IMR-90 (cell line): ENCODE results near the gene MAGEC3. TPM values are rescaled to one million over a fixed set of nuclear protein-coding genes. Genes with fewer than 3 reads are reported as not detected.

ENCODE experiments used
- ATAC-seq: fragments of 200-7000 bp; cut with Tn5 transposase; 2 replicates; pipeline ENCODE4 v1.9.1; 2020; ENCODE audit warnings: low read depth, mild to moderate bottlenecking, moderate library complexity
- BruUV-seq: library from RNA; stranded (reverse); fragments of 400-500 nt; replicated peaks from 2 replicates; lab custom pipeline; 2021; lab: Mats Ljungman, UMichigan
- CTCF ChIA-PET: fragments of 300-600 bp; formaldehyde crosslinking; extraction: SDS; loops from one replicate; lab custom pipeline; 2021; ENCODE audit warnings: antibody characterized with exemption; lab: Yijun Ruan, JAX
- POLR2A ChIA-PET: fragments of 300-600 bp; sonication (Branson Sonifier 250); formaldehyde crosslinking; loops from one replicate; lab custom pipeline; 2022; ENCODE audit warnings: antibody characterized with exemption; ENCODE audit not compliant: unreplicated experiment; lab: Charles Lee
- DNase-seq: peaks from one replicate; pipeline ENCODE4 v3.0.0; 2013
- H2AFZ ChIP-seq: replicated peaks from 2 replicates; pipeline ENCODE3; 2013; ENCODE audit warnings: low read length, mild to moderate bottlenecking; ENCODE audit not compliant: poor library complexity
- H2AK5ac ChIP-seq: 2 replicates; pipeline ENCODE4 v1.6.1; 2013; ENCODE audit warnings: low read depth, low read length, inconsistent platforms
- H2AK9ac ChIP-seq: replicated peaks from 2 replicates; pipeline ENCODE3; 2013; ENCODE audit warnings: mild to moderate bottlenecking, low read depth, low read length, moderate library complexity; ENCODE audit not compliant: poor library complexity
- H2BK120ac ChIP-seq: 2 replicates; pipeline ENCODE4 v1.6.1; 2013; ENCODE audit warnings: low read depth, low read length, inconsistent platforms
- H2BK15ac ChIP-seq: 3 replicates; pipeline ENCODE4 v1.6.1; 2013; ENCODE audit warnings: low read depth, low read length, inconsistent platforms
- H2BK20ac ChIP-seq: 2 replicates; pipeline ENCODE4 v1.6.1; 2013; ENCODE audit warnings: low read depth, mild to moderate bottlenecking, inconsistent platforms, low read length, moderate library complexity
- H2BK5ac ChIP-seq: 2 replicates; pipeline ENCODE4 v1.6.1; 2013; ENCODE audit warnings: mild to moderate bottlenecking, low read depth, low read length, inconsistent platforms; ENCODE audit not compliant: poor library complexity, severe bottlenecking
- H3K14ac ChIP-seq: replicated peaks from 2 replicates; pipeline ENCODE4 v1.6.1; 2013; ENCODE audit warnings: low read depth, low read length, inconsistent platforms
- H3K18ac ChIP-seq: 2 replicates; pipeline ENCODE4 v1.6.1; 2013; ENCODE audit warnings: low read depth, low read length, control low read depth
- H3K23ac ChIP-seq: 2 replicates; pipeline ENCODE4 v1.6.1; 2013; ENCODE audit warnings: low read depth, low read length, inconsistent platforms
- H3K27ac ChIP-seq: 2 replicates; pipeline ENCODE4 v1.5.1; 2013; ENCODE audit warnings: mild to moderate bottlenecking, control low read depth, low read length; ENCODE audit not compliant: insufficient read depth
- H3K27me3 ChIP-seq: 2 replicates; pipeline ENCODE4 v1.6.1; 2013; ENCODE audit warnings: low read length; ENCODE audit not compliant: control insufficient read depth, insufficient read depth
- H3K36me3 ChIP-seq: 2 replicates; pipeline ENCODE4 v1.6.1; 2013; ENCODE audit warnings: low read length, mixed read lengths; ENCODE audit not compliant: control insufficient read depth, insufficient read depth
- H3K4ac ChIP-seq: 2 replicates; pipeline ENCODE4 v1.6.1; 2013; ENCODE audit warnings: low read depth, low read length, inconsistent platforms
- H3K4me1 ChIP-seq: 2 replicates; pipeline ENCODE4 v1.6.1; 2013; ENCODE audit warnings: low read length, mixed read lengths; ENCODE audit not compliant: control insufficient read depth, insufficient read depth
- H3K4me2 ChIP-seq: 2 replicates; pipeline ENCODE4 v1.6.1; 2013; ENCODE audit warnings: low read depth, mild to moderate bottlenecking, control low read depth, low read length, moderate library complexity
- H3K4me3 ChIP-seq: 2 replicates; pipeline ENCODE4 v1.5.1; 2013; ENCODE audit warnings: low read depth, mild to moderate bottlenecking, control low read depth, low read length, moderate library complexity; ENCODE audit not compliant: insufficient read depth
- H3K56ac ChIP-seq: 2 replicates; pipeline ENCODE4 v1.6.1; 2013; ENCODE audit warnings: low read length, inconsistent platforms; ENCODE audit not compliant: insufficient read depth; ENCODE audit errors: extremely low read depth
- H3K79me1 ChIP-seq, 2 experiments: 2 replicates each; pipeline ENCODE4 v1.6.1; 2013; ENCODE audit warnings: low read length in 2 of 2, inconsistent platforms in 1 of 2, low read depth in 1 of 2
- H3K9ac ChIP-seq: 2 replicates; pipeline ENCODE4 v1.6.1; 2013; ENCODE audit warnings: low read depth, low read length, control low read depth
- H3K9me1 ChIP-seq: 2 replicates; pipeline ENCODE4 v1.6.1; 2013; ENCODE audit warnings: low read length, inconsistent platforms; ENCODE audit not compliant: insufficient read depth
- H3K9me3 ChIP-seq: 2 replicates; pipeline ENCODE4 v1.6.1; 2013; ENCODE audit warnings: low read length; ENCODE audit not compliant: control insufficient read depth, insufficient read depth
- H4K20me1 ChIP-seq: 2 replicates; pipeline ENCODE4 v1.6.1; 2013; ENCODE audit warnings: low read length, inconsistent platforms; ENCODE audit not compliant: insufficient read depth
- H4K5ac ChIP-seq: 2 replicates; pipeline ENCODE4 v1.6.1; 2013; ENCODE audit warnings: mild to moderate bottlenecking, low read depth, low read length, control low read depth
- H4K8ac ChIP-seq, 2 experiments: 2 replicates each; pipeline ENCODE4 v1.6.1; 2013; ENCODE audit warnings: low read depth in 2 of 2, low read length in 2 of 2, control low read depth in 1 of 2, inconsistent platforms in 1 of 2
- H4K91ac ChIP-seq: 2 replicates; pipeline ENCODE4 v1.6.1; 2013; ENCODE audit warnings: low read depth, low read length, inconsistent platforms; ENCODE audit not compliant: insufficient read depth
- BHLHE40 ChIP-seq: fragments of 150-350 bp; IDR thresholded peaks from 2 replicates; pipeline ENCODE4 v1.6.1; 2016; ENCODE audit warnings: mild to moderate bottlenecking, low read depth, low read length
- CEBPB ChIP-seq: IDR thresholded peaks from 2 replicates; pipeline ENCODE4 v1.6.1; 2012; ENCODE audit warnings: low read depth, low read length, improper control_type of control experiment
- CHD1 ChIP-seq: IDR thresholded peaks from 2 replicates; pipeline ENCODE4 v1.6.1; 2012; ENCODE audit warnings: low read depth, low read length, improper control_type of control experiment
- CTCF ChIP-seq: conservative IDR thresholded peaks from 2 replicates; pipeline ENCODE4 v1.5.1; 2012; ENCODE audit warnings: mild to moderate bottlenecking, low read depth, low read length, improper control_type of control experiment
- ELK1 ChIP-seq: fragments of 150-350 bp; IDR thresholded peaks from 2 replicates; pipeline ENCODE4 v1.6.1; 2016; ENCODE audit warnings: low read depth, mild to moderate bottlenecking, low read length, moderate library complexity, borderline replicate concordance
- FOS ChIP-seq: fragments of 150-350 bp; IDR thresholded peaks from 2 replicates; pipeline ENCODE4 v1.6.1; 2016; ENCODE audit warnings: low read depth, low read length
- MAFK ChIP-seq: IDR thresholded peaks from 2 replicates; pipeline ENCODE4 v1.6.1; 2012; ENCODE audit warnings: low read depth, low read length, improper control_type of control experiment
- MAZ ChIP-seq: IDR thresholded peaks from 2 replicates; pipeline ENCODE4 v1.6.1; 2012; ENCODE audit warnings: low read depth, mild to moderate bottlenecking, low read length, improper control_type of control experiment, moderate library complexity, borderline replicate concordance
- MXI1 ChIP-seq: IDR thresholded peaks from 2 replicates; pipeline ENCODE4 v1.6.1; 2012; ENCODE audit warnings: low read depth, mild to moderate bottlenecking, low read length, moderate library complexity, borderline replicate concordance
- NFE2L2 ChIP-seq: fragments of 150-350 bp; IDR thresholded peaks from 2 replicates; pipeline ENCODE4 v1.6.1; 2016; ENCODE audit warnings: low read depth, mild to moderate bottlenecking, low read length
- POLR2A ChIP-seq: IDR thresholded peaks from 2 replicates; pipeline ENCODE4 v1.6.1; 2012; ENCODE audit warnings: mild to moderate bottlenecking, low read depth, low read length
- RAD21 ChIP-seq: IDR thresholded peaks from 2 replicates; pipeline ENCODE4 v1.6.1; 2012; ENCODE audit warnings: low read length, improper control_type of control experiment
- RCOR1 ChIP-seq: IDR thresholded peaks from 2 replicates; pipeline ENCODE4 v1.6.1; 2012; ENCODE audit warnings: mild to moderate bottlenecking, low read length, improper control_type of control experiment; ENCODE audit not compliant: insufficient replicate concordance
- RFX5 ChIP-seq: IDR thresholded peaks from 2 replicates; pipeline ENCODE4 v1.8.0; 2012; ENCODE audit warnings: low read depth, mild to moderate bottlenecking, low read length, moderate library complexity
- SMC3 ChIP-seq: fragments of 150-350 bp; IDR thresholded peaks from 2 replicates; pipeline ENCODE4 v1.6.1; 2016; ENCODE audit warnings: low read depth, mild to moderate bottlenecking, antibody characterized with exemption, low read length, moderate library complexity
- USF2 ChIP-seq: fragments of 150-350 bp; IDR thresholded peaks from 2 replicates; pipeline ENCODE4 v1.6.1; 2017; ENCODE audit warnings: mild to moderate bottlenecking, antibody characterized with exemption, low read length, low read depth
- WGBS, 2 experiments: methylation state at CpG; one replicate each; pipeline versions ENCODE4 v1.1.5 to v1.1.7; 2013; ENCODE audit warnings: missing lambda C conversion rate in 2 of 2; ENCODE audit not compliant: insufficient read length in 1 of 2; ENCODE audit errors: extremely low coverage in 2 of 2; 5-methylcytosine and 5-hydroxymethylcytosine counted together
- dilution Hi-C: fragments of 300-500 bp; cut with HindIII; formaldehyde crosslinking; loops from one replicate; pipeline ENCODE4 v1.14.3; 2018; ENCODE audit warnings: low sequenced_read_pairs; ENCODE audit not compliant: unreplicated experiment
- in situ Hi-C: fragments of 300-500 bp; cut with MboI; formaldehyde crosslinking; loops from 3 replicates; pipeline ENCODE4 v1.14.3; 2019; ENCODE audit warnings: low sequenced_read_pairs, inconsistent platforms, mixed read lengths
- intact Hi-C: fragments of 100-400 bp; cut with micrococcal nuclease; formaldehyde crosslinking; loops from 2 replicates; pipeline ENCODE4 v1.10.0; 2022
- polyA plus RNA-seq, 3 experiments: library from polyadenylated mRNA; depleted of rRNA; stranded (reverse); fragments of >200 nt; gene quantifications; 2 replicates each; pipeline ENCODE4 v1.2.3, GENCODE V29; 2012; ENCODE audit warnings: low replicate concordance in 1 of 3
- total RNA-seq: library from RNA; depleted of rRNA; stranded (reverse); fragments of >200 nt; gene quantifications from 2 replicates; pipeline ENCODE4 v1.2.3, GENCODE V29; 2012

The MAGEC3 gene
- total and polyA plus RNA-seq, 2 of the 4 experiments (the other 2 are of a cell fraction) = not detected

- ATAC-seq (no peak), DNase-seq (no peak)
- H2AK9ac ChIP-seq = no peak overlapping the region
- no peak overlapping the region for H2BK120ac ChIP-seq
- no peak overlapping the region for H3K56ac ChIP-seq
- no peak overlapping the region for H3K18ac ChIP-seq
- intact Hi-C loops = no loop called here
- H2AFZ ChIP-seq = no peak overlapping the region
- H3K36me3 ChIP-seq = no peaks in the 10 kb centered on the region
- peaks cover 6% of the 10 kb centered on the region for H3K9me3 ChIP-seq
- in situ Hi-C loops = no loop called here
- H4K91ac ChIP-seq = no peak overlapping the region
- H3K27me3 ChIP-seq = no peaks in the 10 kb centered on the region
- no peak overlapping the region for H3K4ac ChIP-seq
- H3K9me1 ChIP-seq = no peaks in the 10 kb centered on the region
- H3K4me2 ChIP-seq = no peak overlapping the region
- H4K20me1 ChIP-seq = no peaks in the 10 kb centered on the region
- H4K8ac ChIP-seq = no peak overlapping the region
- POLR2A ChIA-PET = no interaction called here
- no peak overlapping the region for H4K5ac ChIP-seq
- BruUV-seq = no TSS peak
- TF ChIP-seq FOS (no peak), BHLHE40 (no peak), SMC3 (no peak), RFX5 (no peak), MAFK (no peak), POLR2A (no peak), RCOR1 (no peak), ELK1 (no peak), CEBPB (no peak), MAZ (no peak), CHD1 (no peak), NFE2L2 (no peak), USF2 (no peak), RAD21 (no peak), MXI1 (no peak), CTCF (no peak)
- no peak overlapping the region for H2BK5ac ChIP-seq
- no peaks in the 10 kb centered on the region for H3K79me1 ChIP-seq
- no CpG with 5 or more reads among the region's 1 CpG for WGBS, 2 experiments
- H2BK15ac ChIP-seq = no peak overlapping the region
- H2AK5ac ChIP-seq = no peak overlapping the region
- H3K14ac ChIP-seq = no peak overlapping the region
- H3K4me1 ChIP-seq = no peaks in the 10 kb centered on the region
- H3K4me3 ChIP-seq = no peak overlapping the region
- no peak overlapping the region for H3K27ac ChIP-seq
- dilution Hi-C loops = no loop called here
- no peak overlapping the region for H3K23ac ChIP-seq
- CTCF ChIA-PET = no interaction called here
- H2BK20ac ChIP-seq = no peak overlapping the region
- H3K9ac ChIP-seq = no peak overlapping the region
These were observed 26.7 kb upstream of the MAGEC3 start for GRCh38 chrX:141811438-141811837.
